Naive B cell (primary cell): ENCODE measurements around the gene RAX. TPM values are rescaled to one million over a fixed set of nuclear protein-coding genes. Genes with fewer than 3 reads are reported as not detected.
A peak's percentile ranks its signal among the peaks of the same experiment; 100 is the strongest.

Experiments
- ATAC-seq, 2 donors: fragments of 150-1000 bp; cut with Tn5 transposase; 2 replicates each; pipeline ENCODE4 v1.10.0; 2021; ENCODE audit warnings: low read depth in 2 of 2, mild to moderate bottlenecking in 2 of 2, moderate library complexity in 2 of 2
- DNase-seq: peaks from one replicate; pipeline ENCODE4 v3.0.0; 2022
- H3K27ac Mint-ChIP-seq, 6 donors: one replicate each; pipeline ENCODE4 v1.8.0; 2020 to 2022; ENCODE audit warnings: mild to moderate bottlenecking in 6 of 6, mixed read lengths in 6 of 6, moderate library complexity in 5 of 6, inconsistent platforms in 2 of 6
- H3K27me3 Mint-ChIP-seq, 3 donors: one replicate each; pipeline ENCODE4 v1.8.0; 2021 to 2022; ENCODE audit warnings: mixed read lengths in 3 of 3, mild to moderate bottlenecking in 1 of 3
- H3K36me3 Mint-ChIP-seq, 2 donors: one replicate each; pipeline ENCODE4 v1.8.0; 2020 to 2022; ENCODE audit warnings: mixed read lengths in 2 of 2, inconsistent platforms in 1 of 2, mild to moderate bottlenecking in 1 of 2
- H3K4me1 Mint-ChIP-seq, 3 donors: one replicate each; pipeline ENCODE4 v1.8.0; 2020 to 2022; ENCODE audit warnings: mixed read lengths in 3 of 3, inconsistent platforms in 1 of 3, mild to moderate bottlenecking in 1 of 3, moderate library complexity in 1 of 3
- H3K4me3 Mint-ChIP-seq, 8 donors: one replicate each; pipeline ENCODE4 v1.8.0; 2020 to 2022; ENCODE audit warnings: mild to moderate bottlenecking in 8 of 8, mixed read lengths in 8 of 8, moderate library complexity in 8 of 8, inconsistent platforms in 2 of 8
- H3K9me3 Mint-ChIP-seq, 7 donors: one replicate each; pipeline ENCODE4 v1.8.0; 2020 to 2022; ENCODE audit warnings: mixed read lengths in 7 of 7, mild to moderate bottlenecking in 5 of 7, inconsistent platforms in 2 of 7, moderate library complexity in 1 of 7
- polyA plus RNA-seq, 6 donors: library from polyadenylated mRNA; unstranded; fragments of 300-500 nt; fragmentation: Illumina TruSeq; gene quantifications; one replicate each; pipeline ENCODE4 v1.2.3, GENCODE V29; 2021; ENCODE audit warnings: low read depth in 6 of 6

RAX gene
- polyA plus RNA-seq, 6 donors from 2014 or later: not detected

- H3K9me3 Mint-ChIP-seq: peaks cover 0 to 18% (median 3%) of the 10 kb centered on the region in 7 donors
- peak overlapping the region in 3 of 8 donors; percentile 2 to 20 (median 16) for H3K4me3 Mint-ChIP-seq
- H3K27ac Mint-ChIP-seq: no peak overlapping the region
- peaks cover 0 to 8% of the 10 kb centered on the region in 2 donors for H3K36me3 Mint-ChIP-seq
- peaks cover 24 to 40% (median 32%) of the 10 kb centered on the region in 3 donors for H3K4me1 Mint-ChIP-seq
- DNase-seq: no peak
- no peak for ATAC-seq
- peaks cover 62 to 89% (median 86%) of the 10 kb centered on the region in 3 donors for H3K27me3 Mint-ChIP-seq
Observed at GRCh38 chr18:59270689-59271257, 2.5 kb downstream of the RAX start.

- Mint-ChIP-seq H3K4me1 (peaks cover 23 to 45% (median 31%) of the 10 kb centered on the region in 3 donors), H3K27ac (peak overlapping the region in 1 of 6 donors; percentile 44), H3K27me3 (peaks cover 53 to 87% (median 80%) of the 10 kb centered on the region in 3 donors), H3K4me3 (peak overlapping the region in 7 of 8 donors; percentile 33 to 79 (median 60)), H3K9me3 (peaks cover 0 to 16% (median 3%) of the 10 kb centered on the region in 7 donors), H3K36me3 (peaks cover 0 to 8% of the 10 kb centered on the region in 2 donors)
- DNase-seq: no peak
- no peak for ATAC-seq
Observed at GRCh38 chr18:59269563-59270119, 3.6 kb downstream of the RAX start.

DNA sequence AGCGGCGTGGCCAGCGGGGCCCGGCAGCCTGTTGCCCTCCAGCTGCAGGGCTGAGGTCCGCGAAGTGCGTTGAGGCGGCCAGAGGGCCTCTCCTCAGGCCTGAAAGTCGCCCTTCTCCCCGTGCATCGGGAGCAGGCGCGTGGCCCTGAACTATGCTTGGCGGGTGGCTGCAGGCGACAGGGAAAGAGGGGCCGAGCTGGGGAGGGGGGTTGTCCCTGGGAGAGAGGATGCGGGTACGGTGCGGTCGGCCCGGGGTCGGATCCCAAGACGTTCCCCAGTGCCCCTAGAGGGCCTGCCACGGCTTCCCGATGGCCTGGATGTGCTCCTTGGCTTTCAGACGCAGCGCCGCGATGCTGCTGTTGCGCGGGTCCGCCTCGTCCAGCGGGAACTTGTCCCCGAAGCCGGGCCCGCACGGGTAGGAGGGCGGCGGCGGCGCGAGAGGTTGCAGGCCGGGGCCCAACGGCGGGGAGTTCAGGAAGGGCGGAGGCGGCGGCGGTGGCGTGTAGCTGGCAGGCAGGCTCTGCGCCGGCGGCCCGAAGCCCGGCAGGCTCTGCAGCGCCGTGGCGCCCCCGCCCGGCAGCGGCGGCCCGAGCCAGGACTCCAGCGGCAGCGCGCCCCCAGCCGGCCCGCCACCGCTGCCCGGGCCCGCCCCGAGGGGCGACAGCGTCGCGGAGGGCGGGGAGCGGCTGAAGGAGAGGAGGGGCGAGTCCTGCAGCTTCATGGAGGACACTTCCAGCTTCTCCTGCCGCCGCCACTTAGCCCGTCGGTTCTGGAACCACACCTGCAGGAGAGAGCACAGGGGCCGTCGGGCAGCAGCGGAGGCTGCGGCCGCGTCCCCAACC lies 4.3 kb downstream of the RAX start:
- Mint-ChIP-seq H3K9me3 (peaks cover 0 to 13% (median 3%) of the 10 kb centered on the region in 7 donors), H3K27ac (peak overlapping the region in 1 of 6 donors; percentile 71), H3K4me3 (peak overlapping the region; percentile 33 to 79 (median 68)), H3K36me3 (peaks cover 0 to 9% of the 10 kb centered on the region in 2 donors), H3K4me1 (peaks cover 21 to 43% (median 25%) of the 10 kb centered on the region in 3 donors), H3K27me3 (peaks cover 48 to 87% (median 78%) of the 10 kb centered on the region in 3 donors)
- ATAC-seq: peak; percentile 53 to 57
- DNase-seq: no peak

- Mint-ChIP-seq H3K4me3 (peak overlapping the region in 7 of 8 donors; percentile 30 to 76 (median 59)), H3K36me3 (peaks cover 6 to 16% of the 10 kb centered on the region in 2 donors), H3K9me3 (peaks cover 0 to 15% (median 3%) of the 10 kb centered on the region in 7 donors), H3K27ac (peak overlapping the region in 1 of 6 donors; percentile 16), H3K27me3 (peaks cover 55 to 87% (median 78%) of the 10 kb centered on the region in 3 donors), H3K4me1 (peaks cover 20 to 45% (median 22%) of the 10 kb centered on the region in 3 donors)
- ATAC-seq (no peak), DNase-seq (no peak)
Observed at GRCh38 chr18:59268127-59268720, 5.0 kb downstream of the RAX start.

GRCh38 chr18:59267503-59268126 lies 5.6 kb downstream of the RAX start:
- DNase-seq (no peak), ATAC-seq (no peak)
- peak overlapping the region in 6 of 8 donors; percentile 20 to 60 (median 30) for H3K4me3 Mint-ChIP-seq
- no peak overlapping the region for H3K27ac Mint-ChIP-seq
- peaks cover 8 to 17% of the 10 kb centered on the region in 2 donors for H3K36me3 Mint-ChIP-seq
- peaks cover 20 to 46% (median 22%) of the 10 kb centered on the region in 3 donors for H3K4me1 Mint-ChIP-seq
- H3K9me3 Mint-ChIP-seq: peaks cover 0 to 17% (median 3%) of the 10 kb centered on the region in 7 donors
- H3K27me3 Mint-ChIP-seq: peaks cover 60 to 93% (median 83%) of the 10 kb centered on the region in 3 donors

GRCh38 chr18:59266886-59267502 lies 6.3 kb downstream of the RAX start:
- H3K36me3 Mint-ChIP-seq: peaks cover 8 to 17% of the 10 kb centered on the region in 2 donors
- DNase-seq (no peak), ATAC-seq (no peak)
- H3K4me3 Mint-ChIP-seq: peak overlapping the region in 2 of 8 donors; percentile 0 to 39
- peaks cover 0 to 17% (median 4%) of the 10 kb centered on the region in 7 donors for H3K9me3 Mint-ChIP-seq
- peaks cover 20 to 42% (median 22%) of the 10 kb centered on the region in 3 donors for H3K4me1 Mint-ChIP-seq
- H3K27ac Mint-ChIP-seq: no peak overlapping the region
- H3K27me3 Mint-ChIP-seq: peaks cover 64 to 95% (median 80%) of the 10 kb centered on the region in 3 donors

DNA sequence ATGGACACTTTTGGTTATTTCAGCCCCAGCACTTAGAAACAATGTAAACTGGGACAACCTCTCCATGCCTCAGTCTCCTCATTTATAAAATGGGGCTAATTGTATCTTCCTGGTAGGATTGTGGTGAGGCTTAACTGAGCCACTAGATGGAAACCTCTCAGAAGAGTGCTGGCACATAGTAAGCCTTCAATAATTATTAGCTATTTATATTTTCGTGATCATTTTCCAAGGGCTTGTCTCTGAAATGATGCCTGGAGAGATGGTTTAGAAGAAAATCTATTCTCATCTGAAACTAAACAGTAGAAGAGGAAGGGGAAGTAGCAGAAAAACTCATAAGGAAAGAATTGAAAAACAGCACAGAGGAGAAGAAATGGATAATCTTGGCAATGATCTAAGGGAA lies 6.8 kb downstream of the RAX start:
- peaks cover 20 to 39% (median 22%) of the 10 kb centered on the region in 3 donors for H3K4me1 Mint-ChIP-seq
- H3K4me3 Mint-ChIP-seq: peak overlapping the region in 4 of 8 donors; percentile 0 to 72 (median 52)
- ATAC-seq: no peak
- H3K27ac Mint-ChIP-seq: no peak overlapping the region
- H3K9me3 Mint-ChIP-seq: peaks cover 0 to 17% (median 6%) of the 10 kb centered on the region in 7 donors
- H3K27me3 Mint-ChIP-seq: peaks cover 67 to 95% (median 75%) of the 10 kb centered on the region in 3 donors
- H3K36me3 Mint-ChIP-seq: peaks cover 8 to 17% of the 10 kb centered on the region in 2 donors
- DNase-seq: no peak

DNA sequence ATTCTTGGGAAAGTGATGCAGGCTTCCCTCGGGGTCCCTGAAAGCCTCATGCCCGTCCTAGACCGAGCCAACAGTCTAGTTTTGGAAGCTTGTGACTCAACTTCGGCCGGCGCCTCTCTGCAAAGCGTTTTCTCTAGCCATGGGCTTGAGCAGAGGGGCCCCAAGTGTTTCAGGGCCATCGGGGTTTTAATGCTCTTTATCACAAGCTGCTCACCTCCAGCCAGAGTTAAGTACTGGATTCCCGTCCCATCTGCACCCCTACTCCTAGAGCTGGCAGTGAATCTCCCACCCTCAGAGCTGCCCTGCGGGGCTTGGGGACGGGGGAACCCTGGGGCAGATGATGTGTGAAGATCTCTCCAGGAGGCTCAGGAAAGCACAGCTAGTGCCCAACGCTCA lies 7.3 kb downstream of the RAX start:
- peaks cover 67 to 94% (median 70%) of the 10 kb centered on the region in 3 donors for H3K27me3 Mint-ChIP-seq
- peaks cover 20 to 39% (median 22%) of the 10 kb centered on the region in 3 donors for H3K4me1 Mint-ChIP-seq
- H3K9me3 Mint-ChIP-seq: peaks cover 0 to 17% (median 6%) of the 10 kb centered on the region in 7 donors
- ATAC-seq: no peak
- DNase-seq: no peak
- peak overlapping the region in 1 of 6 donors; percentile 24 for H3K27ac Mint-ChIP-seq
- H3K4me3 Mint-ChIP-seq: peak overlapping the region; percentile 63 to 82 (median 73)
- peaks cover 8 to 17% of the 10 kb centered on the region in 2 donors for H3K36me3 Mint-ChIP-seq

GRCh38 chr18:59265246-59265973 lies 7.8 kb downstream of the RAX start:
- Mint-ChIP-seq H3K4me3 (peak overlapping the region; percentile 63 to 84 (median 73)), H3K4me1 (peaks cover 20 to 39% (median 22%) of the 10 kb centered on the region in 3 donors), H3K27ac (peak overlapping the region in 1 of 6 donors; percentile 24), H3K36me3 (peaks cover 8 to 17% of the 10 kb centered on the region in 2 donors), H3K27me3 (peaks cover 66 to 94% (median 67%) of the 10 kb centered on the region in 3 donors), H3K9me3 (peaks cover 0 to 17% (median 8%) of the 10 kb centered on the region in 7 donors)
- ATAC-seq: peak; percentile 46 to 57
- DNase-seq: no peak

GRCh38 chr18:59264651-59265245 lies 8.5 kb downstream of the RAX start:
- H3K9me3 Mint-ChIP-seq: peaks cover 0 to 17% (median 8%) of the 10 kb centered on the region in 7 donors
- H3K4me3 Mint-ChIP-seq: peak overlapping the region; percentile 63 to 84 (median 73)
- H3K4me1 Mint-ChIP-seq: peaks cover 18 to 37% (median 21%) of the 10 kb centered on the region in 3 donors
- H3K27ac Mint-ChIP-seq: no peak overlapping the region
- no peak for ATAC-seq
- DNase-seq: no peak
- peaks cover 8 to 16% of the 10 kb centered on the region in 2 donors for H3K36me3 Mint-ChIP-seq
- H3K27me3 Mint-ChIP-seq: peaks cover 61 to 95% (median 66%) of the 10 kb centered on the region in 3 donors

DNA sequence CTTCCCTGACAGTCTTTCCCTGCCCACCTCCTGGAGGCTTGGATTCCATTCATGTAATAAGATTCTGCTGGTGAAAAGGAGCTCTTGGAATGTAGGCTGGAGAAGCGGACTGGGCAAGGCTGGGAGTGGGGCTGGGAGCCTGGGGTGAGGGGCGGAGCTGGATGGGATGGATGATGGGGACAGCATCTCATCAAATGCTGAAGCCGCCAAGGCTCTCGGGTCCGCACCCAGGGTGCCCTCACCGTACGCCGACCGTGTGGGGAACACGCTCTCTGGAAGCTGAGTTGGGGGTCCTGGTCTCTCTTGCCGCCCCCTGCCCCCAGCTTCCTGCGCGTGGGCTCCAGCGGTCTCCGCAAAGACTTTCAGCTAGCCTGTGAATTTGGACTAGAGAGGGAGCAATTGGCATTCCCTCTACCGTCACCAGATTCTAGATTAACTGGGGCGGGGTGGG lies 9.1 kb downstream of the RAX start:
- Mint-ChIP-seq H3K36me3 (peaks cover 8 to 15% of the 10 kb centered on the region in 2 donors), H3K27me3 (peaks cover 58 to 95% (median 66%) of the 10 kb centered on the region in 3 donors), H3K4me1 (peaks cover 14 to 33% (median 16%) of the 10 kb centered on the region in 3 donors), H3K9me3 (peaks cover 0 to 18% (median 8%) of the 10 kb centered on the region in 7 donors), H3K27ac (no peak overlapping the region), H3K4me3 (peak overlapping the region in 4 of 8 donors; percentile 37 to 55 (median 45))
- no peak for DNase-seq
- no peak for ATAC-seq
